HG03457 (cell line): ENCODE measurements around the gene FAM241A.
"Not testable (repeated sequence)": the region's sequence is repeated elsewhere in the genome, so short reads cannot be mapped to it uniquely, and the experiment has no call there.

Source experiments
- ATAC-seq: cut with Tn5 transposase; IDR thresholded peaks from one replicate; pipeline ENCODE4 v1.9.1; 2021; ENCODE audit warnings: moderate number of reproducible peaks; ENCODE audit not compliant: unreplicated experiment

Gene FAM241A

DNA sequence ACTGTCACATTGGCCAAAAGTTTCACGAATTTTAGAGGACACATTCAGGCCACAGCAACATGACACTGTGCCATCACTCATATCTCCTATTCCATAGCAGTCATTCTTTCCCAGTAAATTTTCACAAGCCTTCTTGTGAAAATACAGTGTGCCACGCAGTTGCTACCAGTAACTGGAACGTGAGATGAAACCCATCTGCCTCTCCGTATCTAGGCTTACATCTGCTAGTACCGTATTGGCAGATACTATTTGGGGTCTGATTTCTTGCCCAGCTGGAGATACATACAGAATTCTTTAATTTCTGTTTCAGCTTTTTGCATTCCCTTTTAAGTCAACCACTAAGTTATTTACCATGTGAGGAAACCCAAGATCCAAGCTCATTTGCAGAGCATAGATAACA is 8.7 kb upstream of the FAM241A start:
- ATAC-seq: no peak

GRCh38 chr4:112138538-112138937 is 6.7 kb upstream of the FAM241A start:
- ATAC-seq: no peak

GRCh38 chr4:112140536-112140935 is 4.7 kb upstream of the FAM241A start:
- ATAC-seq: no peak

DNA sequence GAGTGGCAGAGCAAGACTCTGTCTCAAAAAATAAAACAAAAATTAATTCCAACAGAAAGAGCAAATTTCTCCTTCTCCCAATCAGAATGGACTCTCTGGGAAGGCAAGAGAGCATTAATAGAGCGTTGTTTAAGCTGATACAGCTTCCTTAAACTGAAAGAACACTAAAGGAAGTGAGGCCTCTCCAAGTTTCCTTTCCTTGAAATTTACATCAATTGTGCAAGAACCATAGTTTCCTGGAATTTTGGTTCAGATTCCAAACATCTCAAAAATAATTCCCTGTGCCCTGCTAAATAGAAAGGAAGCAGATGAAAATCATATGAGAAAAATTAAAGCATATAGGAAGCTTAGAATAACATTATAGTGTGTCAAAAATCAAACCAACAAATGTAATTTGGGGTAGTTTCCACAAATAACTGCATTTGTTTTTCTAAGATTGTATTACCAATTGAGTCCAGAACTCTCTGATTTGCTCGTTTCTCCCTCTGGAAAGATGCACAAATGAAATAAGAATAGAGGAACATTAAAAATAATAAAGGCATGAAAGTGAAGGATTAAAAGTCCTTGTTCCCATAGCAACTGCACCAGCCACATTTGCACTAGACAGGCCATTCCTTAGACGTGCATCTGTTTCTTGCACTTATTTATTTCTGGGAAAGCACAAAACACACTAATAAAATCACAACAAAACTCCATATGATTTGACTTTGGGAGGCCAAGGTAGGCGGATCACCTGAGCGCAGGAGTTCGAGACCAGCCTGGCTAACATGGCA is 3.7 kb upstream of the FAM241A start:
- no peak for ATAC-seq

DNA sequence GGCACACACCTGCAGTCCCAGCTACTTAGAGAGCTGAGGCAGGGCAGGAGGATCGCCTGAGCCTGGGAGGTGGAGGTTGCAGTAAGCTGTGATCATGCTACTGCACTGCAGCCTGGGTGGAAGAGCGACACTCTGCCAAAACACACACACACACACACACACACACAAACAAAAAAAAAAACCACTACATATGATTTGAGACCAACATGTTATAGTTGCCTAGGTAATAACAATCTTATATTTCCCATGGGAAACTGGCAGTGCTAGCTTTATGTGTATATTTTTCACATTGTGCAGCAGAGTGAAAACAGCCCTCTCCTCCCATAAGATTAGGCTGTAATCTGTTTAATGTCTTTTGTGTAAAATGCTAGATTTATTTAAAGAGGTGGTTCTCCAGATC is 3.1 kb upstream of the FAM241A start:
- ATAC-seq: no peak

- no peak for ATAC-seq
Observed at GRCh38 chr4:112143781-112144180, 1.5 kb upstream of the FAM241A start.

GRCh38 chr4:112144546-112145325 is 518 bp upstream of the FAM241A start:
- no peak for ATAC-seq

GRCh38 chr4:112145790-112146501 is 692 bp downstream of the FAM241A start:
- ATAC-seq: peak; percentile 47

DNA sequence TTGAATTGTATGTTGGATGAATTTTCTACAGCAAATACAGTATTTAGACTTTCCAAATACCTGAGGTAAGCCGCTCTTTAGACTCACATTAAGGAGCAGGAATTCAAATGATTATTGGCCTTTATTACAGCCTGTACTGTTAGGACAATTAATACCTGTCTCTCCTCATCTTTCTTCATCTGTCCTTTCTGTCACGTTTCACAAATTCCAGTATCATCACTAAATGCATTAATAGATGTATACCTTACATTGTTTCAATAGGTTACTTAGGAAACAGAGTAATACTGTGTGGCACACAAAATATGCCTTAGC is 1.2 kb downstream of the FAM241A start:
- no peak for ATAC-seq

DNA sequence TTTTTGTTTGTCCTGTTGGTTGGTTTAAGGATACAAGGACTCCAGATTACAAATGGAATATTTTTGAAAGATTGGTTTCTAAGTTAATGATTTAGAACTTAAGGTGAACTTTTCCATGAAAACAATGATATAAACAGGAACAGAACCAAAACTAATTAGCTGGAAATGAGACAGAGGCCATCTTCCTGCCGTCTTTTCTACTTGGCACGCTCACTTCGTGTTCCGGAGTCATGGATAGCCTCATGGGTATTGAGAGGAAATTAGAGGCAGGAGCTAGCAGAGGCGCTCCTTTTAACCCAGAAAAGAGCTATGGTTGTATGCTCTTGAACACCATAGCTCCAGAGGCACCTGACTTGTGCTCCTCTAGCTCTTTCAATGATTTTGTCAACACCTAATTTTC is 2.4 kb downstream of the FAM241A start:
- no peak for ATAC-seq

GRCh38 chr4:112150920-112151319 is 5.7 kb downstream of the FAM241A start:
- no peak for ATAC-seq

DNA sequence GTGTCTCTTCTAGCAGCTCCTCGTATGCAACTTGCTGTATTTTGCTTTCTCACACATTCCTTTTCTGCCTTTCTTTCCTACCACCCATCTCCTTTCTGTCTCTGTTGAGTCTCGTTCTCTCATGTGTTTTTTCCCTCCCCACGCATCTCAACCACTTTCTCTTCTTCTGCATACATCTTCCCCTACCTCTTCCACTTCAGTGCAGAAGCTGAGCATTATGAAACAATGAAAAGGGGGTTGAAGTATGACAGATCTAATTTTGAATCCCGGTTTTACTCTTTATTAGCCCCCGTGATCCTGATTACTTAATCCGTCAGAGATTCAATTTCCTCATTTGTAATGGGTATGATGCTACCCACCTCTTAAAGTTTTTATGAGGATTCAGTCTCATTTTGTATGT is 7.3 kb downstream of the FAM241A start:
- no peak for ATAC-seq

DNA sequence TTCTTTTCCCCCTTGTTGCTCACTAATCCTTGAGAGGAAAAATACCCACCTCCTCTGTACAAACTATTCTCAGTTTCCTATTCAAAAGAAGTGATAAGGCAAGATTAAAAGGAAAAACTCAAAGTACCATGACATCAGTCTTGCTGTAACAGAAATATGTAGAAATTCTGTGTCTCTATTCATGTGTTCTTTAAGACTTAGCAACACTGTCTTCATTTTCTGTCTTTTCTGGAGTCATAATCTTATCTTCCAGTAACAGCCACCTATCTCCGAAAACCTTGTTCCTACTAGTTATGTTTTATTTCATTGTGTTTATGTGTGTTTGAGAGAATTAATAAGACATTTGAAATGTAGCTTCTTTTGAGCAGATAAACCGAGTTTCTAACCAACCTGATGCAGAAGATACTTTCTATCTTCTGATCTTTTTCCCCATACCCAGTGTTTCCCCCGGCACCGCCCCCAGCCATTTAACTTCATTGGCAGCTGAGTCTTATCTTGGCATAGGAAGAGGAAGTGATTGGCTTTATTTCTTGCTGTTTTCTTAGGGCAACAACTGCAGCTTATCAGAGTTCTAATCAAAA is 8.0 kb downstream of the FAM241A start:
- no peak for ATAC-seq

DNA sequence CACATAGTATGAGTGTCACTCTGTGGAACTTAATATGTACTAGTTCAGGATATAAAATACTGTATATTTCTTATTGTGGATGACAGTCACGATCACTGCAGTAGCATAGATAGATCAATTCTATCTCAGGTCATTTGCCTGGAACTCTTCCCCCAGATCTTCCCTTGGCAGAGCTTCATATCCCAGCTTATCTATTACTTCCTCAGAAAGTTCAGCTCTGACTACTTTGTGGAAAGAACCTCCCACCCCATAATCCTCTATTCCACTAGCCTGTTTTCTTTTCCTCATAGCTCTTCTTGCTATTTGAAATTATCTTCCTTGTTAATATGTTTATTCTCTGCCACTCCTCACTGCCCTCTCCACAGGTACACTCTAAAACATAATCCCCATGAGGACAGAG is 10.9 kb downstream of the FAM241A start:
- ATAC-seq: no peak

- ATAC-seq: no peak
Observed at GRCh38 chr4:112156553-112156952, 11.3 kb downstream of the FAM241A start.

GRCh38 chr4:112163706-112164105 is 18.5 kb downstream of the FAM241A start:
- ATAC-seq: not testable (repeated sequence)

DNA sequence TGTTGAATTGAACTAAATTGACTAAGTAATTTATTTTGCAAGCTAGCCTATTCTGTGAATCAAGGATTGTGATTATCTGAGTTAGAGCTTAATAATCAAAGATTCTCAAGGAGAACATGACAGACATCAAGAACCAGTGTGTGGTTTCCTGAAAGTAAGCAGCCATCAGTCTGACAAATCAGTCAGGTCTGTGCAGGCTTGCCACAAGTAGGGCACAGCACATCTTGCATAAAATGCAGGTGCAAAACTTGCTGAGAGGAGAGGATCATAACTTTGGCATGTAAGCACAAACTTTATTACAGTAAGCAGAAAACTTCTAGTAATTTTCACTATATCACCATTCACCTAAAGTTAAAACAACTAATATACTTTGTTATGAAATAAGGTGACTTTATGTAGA is 22.5 kb downstream of the FAM241A start:
- ATAC-seq: no peak

- no peak for ATAC-seq
Observed at GRCh38 chr4:112168719-112169500, 23.7 kb downstream of the FAM241A start.

- ATAC-seq: no peak
Observed at GRCh38 chr4:112170451-112170993, 25.3 kb downstream of the FAM241A start.

DNA sequence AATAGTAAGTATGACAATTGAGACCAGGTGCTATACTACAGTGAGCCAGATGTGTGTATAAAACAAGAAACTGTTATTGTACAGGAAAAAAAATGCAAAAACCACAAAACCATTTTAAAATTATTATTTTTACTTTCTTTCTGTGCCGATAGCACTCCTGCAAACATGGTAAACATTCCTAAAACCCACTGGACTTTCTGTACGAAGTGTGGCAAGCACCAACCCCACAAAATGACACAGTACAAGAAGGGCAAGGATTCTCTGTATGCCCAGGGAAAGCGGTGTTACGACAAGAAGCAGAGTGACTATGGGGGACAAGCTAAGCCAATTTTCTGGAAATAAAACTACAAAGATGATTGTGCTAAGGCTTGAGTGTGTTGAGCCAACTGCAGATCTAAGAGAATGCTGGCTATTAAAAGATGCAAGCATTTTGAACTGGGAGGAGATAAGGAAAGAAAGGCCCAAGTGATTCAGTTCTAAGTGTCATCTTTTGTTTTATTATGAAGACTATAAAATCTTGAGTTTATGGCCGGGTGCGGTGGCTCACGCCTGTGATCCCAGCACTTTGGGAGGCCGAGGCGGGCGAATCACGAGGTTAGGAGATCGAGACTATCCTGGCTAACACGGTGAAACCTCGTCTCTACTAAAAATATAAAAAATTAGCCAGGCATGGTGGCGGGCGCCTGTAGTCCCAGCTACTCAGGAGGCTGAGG is 26.0 kb downstream of the FAM241A start:
- not testable (repeated sequence) for ATAC-seq
